HK-2 (cell line): ENCODE data around the gene GPBP1.
"Not testable (repeated sequence)": the region's sequence is repeated elsewhere in the genome, so short reads cannot be mapped to it uniquely, and the experiment has no call there.

Experiments
- DNase-seq: peaks from one replicate; pipeline ENCODE4 v3.0.0-alpha.2; 2018; ENCODE audit not compliant: unreplicated experiment

Gene GPBP1, protein sequence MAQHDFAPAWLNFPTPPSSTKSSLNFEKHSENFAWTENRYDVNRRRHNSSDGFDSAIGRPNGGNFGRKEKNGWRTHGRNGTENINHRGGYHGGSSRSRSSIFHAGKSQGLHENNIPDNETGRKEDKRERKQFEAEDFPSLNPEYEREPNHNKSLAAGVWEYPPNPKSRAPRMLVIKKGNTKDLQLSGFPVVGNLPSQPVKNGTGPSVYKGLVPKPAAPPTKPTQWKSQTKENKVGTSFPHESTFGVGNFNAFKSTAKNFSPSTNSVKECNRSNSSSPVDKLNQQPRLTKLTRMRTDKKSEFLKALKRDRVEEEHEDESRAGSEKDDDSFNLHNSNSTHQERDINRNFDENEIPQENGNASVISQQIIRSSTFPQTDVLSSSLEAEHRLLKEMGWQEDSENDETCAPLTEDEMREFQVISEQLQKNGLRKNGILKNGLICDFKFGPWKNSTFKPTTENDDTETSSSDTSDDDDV

DNA sequence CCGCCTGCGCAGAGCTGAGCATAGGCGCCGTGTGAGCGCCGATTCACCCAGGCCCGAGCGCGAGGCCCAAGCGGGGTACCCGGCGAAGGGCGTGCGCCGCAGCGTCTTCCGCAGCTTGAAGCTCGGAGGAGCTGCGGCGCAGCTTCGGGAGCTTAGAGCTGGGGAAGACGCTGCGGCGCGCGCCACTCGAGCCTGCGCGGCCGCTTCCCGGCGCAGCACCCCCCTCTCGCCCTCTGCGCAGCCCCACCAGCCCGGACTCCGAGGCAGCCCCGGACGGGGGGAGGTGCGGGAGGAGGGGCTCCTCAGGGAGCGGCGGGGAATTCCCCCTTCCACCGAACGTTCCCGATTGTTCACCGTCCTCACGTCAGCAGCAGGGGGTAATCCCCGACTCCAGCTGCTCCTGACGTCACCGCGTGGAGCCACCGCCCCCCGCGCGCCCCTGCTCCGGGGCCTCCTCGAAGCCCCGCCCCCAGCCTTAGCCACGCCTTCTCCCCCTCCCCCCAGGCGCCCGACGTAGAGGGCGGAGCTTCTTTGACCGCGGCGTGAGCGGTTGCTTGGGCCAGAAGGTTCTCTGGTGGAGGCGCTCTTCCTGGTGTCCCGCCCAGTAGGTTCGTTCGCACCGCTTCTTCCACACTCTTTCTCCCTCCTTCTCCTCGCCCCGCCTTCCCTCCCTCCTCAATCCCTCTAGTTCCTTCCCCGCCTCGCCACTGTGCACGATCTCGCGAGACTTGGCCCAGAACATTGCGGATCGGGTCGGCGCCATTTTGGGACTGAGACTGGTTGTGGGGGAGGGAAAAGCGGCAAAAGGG is at the start of gene GPBP1:
GPBP1 (plus strand) TSS at position 741 of the 809 bp plus-strand sequence. CDS start 40,072 bp downstream, outside the sequence.
- peak; percentile 94 for DNase-seq

DNA sequence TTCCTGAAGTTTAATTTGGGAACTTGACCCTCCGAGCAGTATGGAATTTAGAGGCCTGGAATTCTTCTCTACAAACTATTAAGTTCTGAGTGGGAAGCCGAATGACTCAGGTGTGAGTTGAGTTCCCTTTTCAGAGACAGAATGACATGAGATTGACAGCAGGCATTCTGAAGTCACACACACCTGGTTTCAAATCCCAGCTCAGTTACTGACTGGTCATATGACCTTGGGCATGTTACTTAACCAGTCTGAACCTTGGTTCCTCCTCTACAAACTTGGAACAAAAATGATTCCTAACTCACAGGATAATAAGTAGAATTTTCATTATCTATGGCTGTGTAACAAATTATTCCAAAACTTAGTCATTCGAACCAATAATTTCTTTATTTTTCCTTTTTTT is 45.5 kb upstream of the GPBP1 start:
- no peak for DNase-seq

- no peak for DNase-seq
Observed at GRCh38 chr5:57133574-57133973, 40.3 kb upstream of the GPBP1 start.

- no peak for DNase-seq
Observed at GRCh38 chr5:57137401-57137800, 36.5 kb upstream of the GPBP1 start.

GRCh38 chr5:57152316-57152715 is 21.5 kb upstream of the GPBP1 start:
- no peak for DNase-seq

- no peak for DNase-seq
Observed at GRCh38 chr5:57155033-57155432, 18.8 kb upstream of the GPBP1 start.

DNA sequence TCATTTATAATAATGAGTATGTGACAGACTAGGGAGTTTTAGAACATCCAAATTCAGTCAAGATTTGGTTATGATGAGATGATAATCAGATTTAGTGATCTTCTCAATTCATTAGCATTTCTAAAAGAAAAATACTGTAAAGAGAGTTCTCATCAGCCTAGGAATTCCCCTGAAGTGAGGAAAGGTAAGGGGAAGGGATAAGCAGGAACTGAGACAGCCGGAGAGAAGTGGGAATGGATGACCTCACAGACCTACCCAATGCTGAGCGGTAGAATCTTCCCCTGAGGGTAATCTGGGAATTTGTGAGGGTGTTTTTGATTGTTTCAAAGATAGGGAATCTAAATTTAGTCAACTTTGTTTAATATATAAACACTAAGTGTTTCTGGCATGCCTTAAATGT is 16.7 kb upstream of the GPBP1 start:
- no peak for DNase-seq

DNA sequence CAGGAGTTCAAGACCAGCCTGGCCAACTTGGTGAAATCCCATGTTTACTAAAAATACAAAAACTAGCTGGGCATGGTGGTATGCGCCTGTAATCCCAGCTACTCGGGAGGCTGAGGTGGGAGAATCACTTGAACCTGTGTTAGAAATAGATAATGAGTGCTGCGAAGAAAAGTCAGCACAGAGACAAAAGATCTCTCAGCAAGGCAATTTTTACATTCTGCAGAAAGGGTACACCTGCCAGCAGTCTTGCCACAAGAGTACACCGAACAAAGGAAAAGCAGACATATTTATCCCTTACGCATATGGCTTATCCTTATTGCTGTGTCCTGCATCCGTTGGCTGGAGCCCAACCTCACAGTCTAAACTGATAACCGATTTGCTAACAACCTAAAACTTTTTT is 16.2 kb upstream of the GPBP1 start:
- DNase-seq = no peak

- DNase-seq = no peak
Observed at GRCh38 chr5:57163553-57164006, 10.3 kb upstream of the GPBP1 start.

DNA sequence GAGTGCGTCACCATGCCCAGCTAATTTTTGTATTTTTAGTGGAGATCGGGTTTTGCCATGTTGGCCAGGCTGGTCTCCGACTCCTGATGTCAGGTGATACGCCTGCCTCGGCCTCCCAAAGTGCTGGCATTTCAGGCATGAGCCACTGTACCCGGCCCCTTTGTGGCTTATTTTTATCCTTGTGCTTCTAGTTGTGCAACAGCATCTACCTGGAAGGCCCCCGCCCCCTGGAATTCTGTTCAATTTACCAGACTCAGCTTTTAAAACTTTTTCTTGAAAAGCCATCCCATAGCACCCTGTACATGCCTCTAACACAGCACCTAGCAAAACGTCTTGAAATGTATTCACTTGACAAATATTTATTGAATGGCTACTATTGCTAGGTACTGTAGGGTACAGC is 9.7 kb upstream of the GPBP1 start:
- DNase-seq = no peak

DNA sequence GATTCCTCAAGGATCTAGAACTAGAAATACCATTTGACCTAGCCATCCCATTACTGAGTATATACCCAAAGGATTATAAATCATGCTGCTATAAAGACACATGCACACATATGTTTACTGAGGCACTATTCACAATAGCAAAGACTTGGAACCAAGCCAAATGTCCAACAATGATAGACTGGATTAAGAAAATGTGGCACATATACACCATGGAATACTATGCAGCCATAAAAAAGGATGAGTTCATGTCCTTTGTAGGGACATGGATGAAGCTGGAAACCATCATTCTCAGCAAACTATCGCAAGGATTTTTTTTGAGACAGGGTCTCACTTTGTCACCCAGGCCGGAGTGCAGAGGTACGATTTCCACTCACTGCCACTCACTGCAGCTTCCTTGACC is 8.7 kb upstream of the GPBP1 start:
- DNase-seq = not testable (repeated sequence)

- DNase-seq = no peak
Observed at GRCh38 chr5:57166276-57166675, 7.6 kb upstream of the GPBP1 start.

DNA sequence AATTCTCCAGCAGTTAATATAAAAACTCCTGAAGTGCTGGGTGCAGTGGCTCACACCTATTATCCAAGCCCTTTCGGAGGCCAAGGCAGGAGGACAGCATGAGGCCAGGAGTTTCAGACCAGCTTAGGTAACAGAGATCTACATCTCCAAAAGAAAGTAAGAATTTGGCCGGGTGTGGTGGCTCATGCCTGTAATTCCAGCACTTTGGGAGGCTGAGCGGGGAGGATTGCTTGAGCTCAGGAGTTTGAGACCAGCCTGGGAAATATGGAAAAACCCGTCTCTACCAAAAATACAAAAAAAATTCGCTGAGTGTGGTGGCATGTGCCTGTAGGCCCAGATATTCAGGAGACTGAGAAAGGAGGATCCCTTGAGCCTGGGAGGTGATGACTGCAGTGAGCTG is 6.7 kb upstream of the GPBP1 start:
- no peak for DNase-seq

GRCh38 chr5:57170116-57170515 is 3.7 kb upstream of the GPBP1 start:
- DNase-seq = not testable (repeated sequence)

GRCh38 chr5:57171816-57172465 is 1.9 kb upstream of the GPBP1 start:
- peak; percentile 36 for DNase-seq

- DNase-seq = no peak
Observed at GRCh38 chr5:57172466-57173318, 1.2 kb upstream of the GPBP1 start.

GRCh38 chr5:57174128-57174889 is 450 bp downstream of the GPBP1 start:
- peak; percentile 36 for DNase-seq

DNA sequence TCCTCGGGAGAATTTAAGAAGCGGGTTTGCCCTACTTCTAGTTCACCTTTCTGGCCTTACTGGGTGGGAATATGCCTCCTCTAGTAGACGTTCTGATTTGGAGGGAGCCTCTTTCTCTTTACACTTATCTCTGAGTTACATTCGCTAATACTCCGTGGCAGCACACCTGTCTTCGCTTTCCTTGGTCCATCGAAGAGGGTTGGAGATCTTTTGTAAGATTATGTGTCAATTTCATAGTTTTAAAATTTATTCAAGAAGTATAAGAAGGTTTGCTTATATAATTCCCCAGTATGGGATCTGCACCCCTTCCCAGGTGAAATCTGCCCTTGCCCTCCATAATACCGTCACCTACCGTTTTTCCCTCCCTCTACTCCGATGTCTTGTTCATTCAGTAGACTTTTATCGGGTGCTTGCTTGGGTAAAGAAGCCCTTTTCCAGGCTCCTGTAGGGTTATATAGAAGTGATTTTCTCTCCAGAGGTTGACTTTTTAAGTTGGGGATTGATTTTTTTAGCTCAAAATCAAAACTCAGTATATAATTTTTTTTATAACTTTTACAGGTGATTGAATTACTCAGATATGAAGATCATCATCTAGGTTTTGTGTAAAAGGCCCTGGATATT is 1.1 kb downstream of the GPBP1 start:
- peak; percentile 8 for DNase-seq

GRCh38 chr5:57175551-57176309 is 1.9 kb downstream of the GPBP1 start:
- DNase-seq = no peak
